HepG2 (cell line): ENCODE measurements around the gene LDAF1. TPM values are rescaled to one million over a fixed set of nuclear protein-coding genes. Genes with fewer than 3 reads are reported as not detected.

Experiments used
- ATAC-seq: fragments of 200-7000 bp; cut with Tn5 transposase; 3 replicates; pipeline ENCODE4 v1.9.1; 2020; ENCODE audit warnings: mild to moderate bottlenecking, moderate library complexity
- BruUV-seq: library from RNA; stranded (reverse); fragments of 400-500 nt; replicated peaks from 2 replicates; lab custom pipeline; 2021; lab: Mats Ljungman, UMichigan
- CTCF ChIA-PET: fragments of 300-600 bp; formaldehyde crosslinking; extraction: SDS; loops from one replicate; lab custom pipeline; 2021; ENCODE audit warnings: low total read pairs, inconsistent platforms, low intra/inter-chr PET ratio; lab: Yijun Ruan, JAX
- POLR2A ChIA-PET: fragments of 350-600 bp; sonication (Branson Sonifier 250); formaldehyde crosslinking; loops from one replicate; lab custom pipeline; 2020; ENCODE audit warnings: antibody characterized with exemption, inconsistent platforms; lab: Yijun Ruan, JAX
- DNase-seq: peaks from one replicate; pipeline ENCODE4 v3.0.0-alpha.2; 2015; ENCODE audit warnings: low spot score
- FAIRE-seq: peaks from 3 replicates; lab custom pipeline; 2011; peaks lifted over from hg19 to GRCh38; lab: Jason Lieb, UNC
- H2AFZ ChIP-seq: one replicate; pipeline ENCODE4 v1.6.1; 2011; ENCODE audit warnings: low read length, inconsistent platforms
- H3K27ac ChIP-seq: fragments of 300-600 bp; 3 replicates; pipeline ENCODE4 v1.8.0; 2011; ENCODE audit warnings: mixed run types, mild to moderate bottlenecking, mixed read lengths, low read length, inconsistent platforms; ENCODE audit not compliant: insufficient read depth; ENCODE audit errors: extremely low read length
- H3K27me3 ChIP-seq, 2 experiments: fragments of 200-600 bp in 1 of 2; 2 replicates in 1 of 2; 3 replicates in 1 of 2; pipeline versions ENCODE4 v1.6.0 to v1.8.0; 2011; ENCODE audit warnings: low read length in 2 of 2, mild to moderate bottlenecking in 2 of 2, moderate library complexity in 2 of 2, inconsistent platforms in 1 of 2; ENCODE audit not compliant: insufficient read depth in 2 of 2, control insufficient read depth in 1 of 2
- H3K36me3 ChIP-seq, 2 experiments: fragments of 200-600 bp in 1 of 2; replicated peaks in 1 of 2; 2 replicates in 1 of 2; 3 replicates in 1 of 2; pipeline versions ENCODE4 v1.5.1 to v1.8.0; 2011; ENCODE audit warnings: low read length in 2 of 2, inconsistent platforms in 1 of 2; ENCODE audit not compliant: insufficient read depth in 2 of 2, control insufficient read depth in 1 of 2
- H3K4me1 ChIP-seq: 2 replicates; pipeline ENCODE4 v1.5.1; 2012; ENCODE audit warnings: low read length, inconsistent platforms; ENCODE audit not compliant: insufficient read depth
- H3K4me2 ChIP-seq: 2 replicates; pipeline ENCODE4 v1.6.0; 2011; ENCODE audit warnings: low read depth, low read length, inconsistent platforms
- H3K4me3 ChIP-seq, 3 experiments: fragments of 200-600 bp in 1 of 3; sonication (generic), shearing (Covaris generic) in 1 of 3; replicated peaks in 1 of 3; 2 replicates each; pipeline ENCODE4 v1.5.1; 2011 to 2016; ENCODE audit warnings: low read length in 3 of 3, inconsistent platforms in 2 of 3, low read depth in 2 of 3, mild to moderate bottlenecking in 2 of 3, control low read depth in 1 of 3, mixed read lengths in 1 of 3; ENCODE audit not compliant: insufficient read depth in 1 of 3
- H3K79me2 ChIP-seq: one replicate; pipeline ENCODE4 v1.6.1; 2011; ENCODE audit warnings: low read length, inconsistent platforms; ENCODE audit not compliant: insufficient read depth
- H3K9ac ChIP-seq: 2 replicates; pipeline ENCODE4 v1.6.0; 2011; ENCODE audit warnings: mild to moderate bottlenecking, low read depth, low read length, inconsistent platforms; ENCODE audit not compliant: insufficient read depth
- H3K9me3 ChIP-seq: 2 replicates; pipeline ENCODE4 v1.5.1; 2012; ENCODE audit warnings: mild to moderate bottlenecking, low read length
- H4K20me1 ChIP-seq: 2 replicates; pipeline ENCODE4 v1.6.0; 2011; ENCODE audit warnings: inconsistent platforms, mild to moderate bottlenecking, low read length, moderate library complexity; ENCODE audit not compliant: insufficient read depth
- ADNP ChIP-seq: sonication (generic); formaldehyde crosslinking; IDR thresholded peaks from 2 replicates; pipeline ENCODE4 v1.4.0; 2020; ENCODE audit warnings: missing genetic modification reagents
- ATF7 ChIP-seq, 2 experiments: fragments of 450-650 bp in 1 of 2; sonication (generic) in 1 of 2; formaldehyde crosslinking in 1 of 2; IDR thresholded peaks; 2 replicates each; pipeline versions ENCODE4 v1.4.0 to v1.6.1; 2016 to 2020; ENCODE audit warnings: antibody characterized with exemption in 1 of 2, mild to moderate bottlenecking in 1 of 2, missing genetic modification reagents in 1 of 2
- REXO4 ChIP-seq: sonication (generic); formaldehyde crosslinking; IDR thresholded peaks from 2 replicates; pipeline ENCODE4 v1.8.0; 2022; ENCODE audit warnings: missing genetic modification reagents, mild to moderate bottlenecking, borderline replicate concordance
- SALL1 ChIP-seq: sonication (generic); formaldehyde crosslinking; IDR thresholded peaks from 2 replicates; pipeline ENCODE4 v1.8.0; 2022; ENCODE audit warnings: mild to moderate bottlenecking, missing genetic modification reagents
- ZBTB7A ChIP-seq: sonication (generic); formaldehyde crosslinking; IDR thresholded peaks from 2 replicates; pipeline ENCODE4 v1.8.0; 2022; ENCODE audit warnings: mild to moderate bottlenecking, missing genetic modification reagents
- ZMAT3 ChIP-seq: sonication (generic); formaldehyde crosslinking; conservative IDR thresholded peaks from 2 replicates; pipeline ENCODE4 v1.7.0; 2021; ENCODE audit warnings: missing genetic modification reagents
- ZNF207 ChIP-seq: fragments of 450-650 bp; IDR thresholded peaks from 2 replicates; pipeline ENCODE4 v1.6.1; 2016; ENCODE audit warnings: antibody characterized with exemption, borderline replicate concordance
- ZNF234 ChIP-seq: sonication (generic); formaldehyde crosslinking; conservative IDR thresholded peaks from 2 replicates; pipeline ENCODE4 v1.5.1; 2020; ENCODE audit warnings: mild to moderate bottlenecking, missing genetic modification reagents
- ZNF274 ChIP-seq: sonication (generic); formaldehyde crosslinking; IDR thresholded peaks from 2 replicates; pipeline ENCODE4 v1.5.1; 2020; ENCODE audit warnings: mild to moderate bottlenecking, missing genetic modification reagents
- ZNF572 ChIP-seq: sonication (generic); formaldehyde crosslinking; IDR thresholded peaks from 2 replicates; pipeline ENCODE4 v1.5.1; 2020; ENCODE audit warnings: mild to moderate bottlenecking, missing genetic modification reagents
- ZNF768 ChIP-seq: sonication (generic); formaldehyde crosslinking; IDR thresholded peaks from 2 replicates; pipeline ENCODE4 v1.4.0; 2020; ENCODE audit warnings: missing genetic modification reagents
- ZNF883 ChIP-seq: sonication (generic); formaldehyde crosslinking; IDR thresholded peaks from 2 replicates; pipeline ENCODE4 v1.5.1; 2020; ENCODE audit warnings: mild to moderate bottlenecking, missing genetic modification reagents; ENCODE audit errors: not compliant biosample characterization
- WGBS: methylation state at CpG from one replicate; pipeline ENCODE4 v1.1.6; 2017; ENCODE audit warnings: low lambda C conversion rate; 5-methylcytosine and 5-hydroxymethylcytosine counted together
- in situ Hi-C: cut with HindIII; loops from 2 replicates; pipeline ENCODE4 v1.10.0; 2017; ENCODE audit warnings: low pct_unique_long_range_greater_than_20kb; ENCODE audit not compliant: extremely low pct_ligation_motif_present
- intact Hi-C: fragments of 100-400 bp; cut with micrococcal nuclease; formaldehyde crosslinking; loops from one replicate; pipeline ENCODE4 v1.10.0; 2022; ENCODE audit not compliant: unreplicated experiment
- polyA plus RNA-seq, 8 experiments: library from polyadenylated mRNA; depleted of rRNA in 3 of 8; stranded (reverse) in 7 of 8; unstranded in 1 of 8; fragments of >200 nt; fragmentation: Illumina TruSeq in 4 of 8; extraction: Trizol in 4 of 8; gene quantifications; 2 replicates each; pipeline versions ENCODE4 v1.2.1 to v1.2.3, GENCODE V29; 2011 to 2016; ENCODE audit warnings: low read depth in 4 of 8, missing spikeins in 1 of 8, mixed read lengths in 1 of 8; ENCODE audit not compliant: insufficient read depth in 1 of 8
- total RNA-seq, 5 experiments: library from RNA; depleted of rRNA; stranded (reverse); fragments of >200 nt; fragmentation: Illumina TruSeq; extraction: Trizol; gene quantifications; 2 replicates each; pipeline ENCODE4 v1.2.3, GENCODE V29; 2016; ENCODE audit warnings: low read depth in 1 of 5
- TF ChIP-seq, protein P1 (sequence below), 2 experiments: sonication (generic) in 1 of 2; formaldehyde crosslinking in 1 of 2; IDR thresholded peaks; 2 replicates each; pipeline versions ENCODE4 v1.4.0 to v1.6.1; 2018 to 2020; ENCODE audit warnings: missing genetic modification reagents in 2 of 2, borderline replicate concordance in 1 of 2, low read depth in 1 of 2, mild to moderate bottlenecking in 1 of 2, missing biosample characterization in 1 of 2
- TF ChIP-seq, protein P2 (sequence below): sonication (generic); formaldehyde crosslinking; IDR thresholded peaks from 2 replicates; pipeline ENCODE4 v1.4.0; 2020; ENCODE audit warnings: missing genetic modification reagents, borderline replicate concordance
- TF ChIP-seq, protein P3 (sequence below): IDR thresholded peaks from 2 replicates; pipeline ENCODE4 v1.6.1; 2018; ENCODE audit warnings: missing genetic modification reagents

Gene LDAF1
- total and polyA plus RNA-seq, 2 of the 13 experiments (the other 11 are each of a cell fraction or from before 2014, with no cell fraction given): 6.3 to 7.5 TPM

DNA sequence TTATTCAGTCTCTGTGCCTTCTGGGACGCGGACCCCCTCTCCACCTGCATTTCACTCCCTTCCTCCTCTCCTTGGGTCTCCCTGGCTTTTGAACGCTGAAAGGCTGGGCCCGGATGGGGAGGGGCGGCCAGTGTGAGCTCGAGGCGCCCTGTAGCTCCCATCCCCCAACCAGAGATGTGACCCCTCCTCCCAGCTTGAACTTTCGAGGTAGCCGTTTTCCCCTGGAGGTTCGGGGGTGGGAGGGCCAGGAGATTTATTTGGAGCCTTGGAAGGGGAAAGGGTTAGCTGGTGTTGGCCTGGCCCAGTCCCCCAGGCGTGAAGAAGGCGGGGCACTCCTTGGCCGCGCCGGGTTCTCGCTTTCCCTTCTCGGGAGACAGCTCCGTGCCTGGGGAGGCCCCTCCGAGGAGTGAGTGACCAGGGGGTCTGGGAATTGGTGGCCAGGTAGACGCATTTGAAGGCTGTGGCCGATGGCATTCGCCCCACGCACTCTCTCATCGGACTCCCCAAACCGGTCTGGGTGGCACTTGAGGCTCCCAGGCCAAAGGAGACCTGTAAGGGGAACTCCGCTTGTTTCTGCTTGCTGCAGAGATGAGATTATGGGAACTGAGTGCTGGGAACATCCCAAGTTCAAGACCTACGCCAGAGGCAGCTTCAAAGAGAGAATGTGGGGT lies 942 bp downstream of the LDAF1 start:
- CTCF ChIA-PET: interaction anchor here (4.0 kb wide), 1 partner anchor 141 kb away, joined by 60 read pairs; no protein-coding TSS in a partner anchor
- no peak for DNase-seq
- no peaks in the 10 kb centered on the region for H3K9me3 ChIP-seq
- H3K4me3 ChIP-seq: peak overlapping the region; percentile 79 to 88 (median 80)
- no peaks in the 10 kb centered on the region for H4K20me1 ChIP-seq
- no peak overlapping the region for H3K9ac ChIP-seq
- H3K79me2 ChIP-seq: no peaks in the 10 kb centered on the region
- no peak overlapping the region for H2AFZ ChIP-seq
- WGBS: 44% methylated on average over 25 of the region's 27 CpGs
- TSS peak; percentile 38 for BruUV-seq
- in situ Hi-C loops: loop anchor here (5.0 to 25.0 kb wide), 3 partner anchors 143 to 1178 kb away; no protein-coding TSS in a partner anchor
- peak; percentile 14; the same call in 2 of the 3 replicates for ATAC-seq
- no peaks in the 10 kb centered on the region for H3K36me3 ChIP-seq
- H3K4me1 ChIP-seq: peaks cover 33% of the 10 kb centered on the region
- TF ChIP-seq, protein P1, sequence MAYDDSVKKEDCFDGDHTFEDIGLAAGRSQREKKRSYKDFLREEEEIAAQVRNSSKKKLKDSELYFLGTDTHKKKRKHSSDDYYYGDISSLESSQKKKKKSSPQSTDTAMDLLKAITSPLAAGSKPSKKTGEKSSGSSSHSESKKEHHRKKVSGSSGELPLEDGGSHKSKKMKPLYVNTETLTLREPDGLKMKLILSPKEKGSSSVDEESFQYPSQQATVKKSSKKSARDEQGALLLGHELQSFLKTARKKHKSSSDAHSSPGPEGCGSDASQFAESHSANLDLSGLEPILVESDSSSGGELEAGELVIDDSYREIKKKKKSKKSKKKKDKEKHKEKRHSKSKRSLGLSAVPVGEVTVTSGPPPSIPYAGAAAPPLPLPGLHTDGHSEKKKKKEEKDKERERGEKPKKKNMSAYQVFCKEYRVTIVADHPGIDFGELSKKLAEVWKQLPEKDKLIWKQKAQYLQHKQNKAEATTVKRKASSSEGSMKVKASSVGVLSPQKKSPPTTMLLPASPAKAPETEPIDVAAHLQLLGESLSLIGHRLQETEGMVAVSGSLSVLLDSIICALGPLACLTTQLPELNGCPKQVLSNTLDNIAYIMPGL (CRISPR knock-in tag; IDR thresholded peaks at IDR 0.05; ENCODE audit: borderline replicate concordance in 1 of 2, low read depth in 1 of 2): 0 out of 4 replicates have a peak, but pooled peaks of 1 of the 2 experiments have one; percentile 7
- TF ChIP-seq ADNP (CRISPR knock-in tag) (no peak), SALL1 (CRISPR knock-in tag) (peak; percentile 47; the same call in 1 of the 2 replicates), ATF7 (IDR thresholded peaks at IDR 0.05) (no peak), ATF7 (CRISPR knock-in tag; IDR thresholded peaks at IDR 0.05) (peak; percentile 35; the same call in 1 of the 2 replicates), ZBTB7A (CRISPR knock-in tag) (0 out of 2 replicates have a peak, but pooled peaks have one; percentile 41), ZNF234 (CRISPR knock-in tag) (no peak), ZNF207 (no peak), ZMAT3 (no peak), ZNF768 (CRISPR knock-in tag) (0 out of 2 replicates have a peak, but pooled peaks have one; percentile 10), ZNF883 (CRISPR knock-in tag) (peak; percentile 40), ZNF274 (CRISPR knock-in tag) (0 out of 2 replicates have a peak, but pooled peaks have one; percentile 26), REXO4 (no peak), ZNF572 (CRISPR knock-in tag) (0 out of 2 replicates have a peak, but pooled peaks have one; percentile 49)
- TF ChIP-seq, protein P2, sequence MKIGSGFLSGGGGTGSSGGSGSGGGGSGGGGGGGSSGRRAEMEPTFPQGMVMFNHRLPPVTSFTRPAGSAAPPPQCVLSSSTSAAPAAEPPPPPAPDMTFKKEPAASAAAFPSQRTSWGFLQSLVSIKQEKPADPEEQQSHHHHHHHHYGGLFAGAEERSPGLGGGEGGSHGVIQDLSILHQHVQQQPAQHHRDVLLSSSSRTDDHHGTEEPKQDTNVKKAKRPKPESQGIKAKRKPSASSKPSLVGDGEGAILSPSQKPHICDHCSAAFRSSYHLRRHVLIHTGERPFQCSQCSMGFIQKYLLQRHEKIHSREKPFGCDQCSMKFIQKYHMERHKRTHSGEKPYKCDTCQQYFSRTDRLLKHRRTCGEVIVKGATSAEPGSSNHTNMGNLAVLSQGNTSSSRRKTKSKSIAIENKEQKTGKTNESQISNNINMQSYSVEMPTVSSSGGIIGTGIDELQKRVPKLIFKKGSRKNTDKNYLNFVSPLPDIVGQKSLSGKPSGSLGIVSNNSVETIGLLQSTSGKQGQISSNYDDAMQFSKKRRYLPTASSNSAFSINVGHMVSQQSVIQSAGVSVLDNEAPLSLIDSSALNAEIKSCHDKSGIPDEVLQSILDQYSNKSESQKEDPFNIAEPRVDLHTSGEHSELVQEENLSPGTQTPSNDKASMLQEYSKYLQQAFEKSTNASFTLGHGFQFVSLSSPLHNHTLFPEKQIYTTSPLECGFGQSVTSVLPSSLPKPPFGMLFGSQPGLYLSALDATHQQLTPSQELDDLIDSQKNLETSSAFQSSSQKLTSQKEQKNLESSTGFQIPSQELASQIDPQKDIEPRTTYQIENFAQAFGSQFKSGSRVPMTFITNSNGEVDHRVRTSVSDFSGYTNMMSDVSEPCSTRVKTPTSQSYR (CRISPR knock-in tag): peak; percentile 60
- TF ChIP-seq, protein P3, sequence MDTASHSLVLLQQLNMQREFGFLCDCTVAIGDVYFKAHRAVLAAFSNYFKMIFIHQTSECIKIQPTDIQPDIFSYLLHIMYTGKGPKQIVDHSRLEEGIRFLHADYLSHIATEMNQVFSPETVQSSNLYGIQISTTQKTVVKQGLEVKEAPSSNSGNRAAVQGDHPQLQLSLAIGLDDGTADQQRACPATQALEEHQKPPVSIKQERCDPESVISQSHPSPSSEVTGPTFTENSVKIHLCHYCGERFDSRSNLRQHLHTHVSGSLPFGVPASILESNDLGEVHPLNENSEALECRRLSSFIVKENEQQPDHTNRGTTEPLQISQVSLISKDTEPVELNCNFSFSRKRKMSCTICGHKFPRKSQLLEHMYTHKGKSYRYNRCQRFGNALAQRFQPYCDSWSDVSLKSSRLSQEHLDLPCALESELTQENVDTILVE: no peak
- peak overlapping the region; percentile 98 for H3K4me2 ChIP-seq
- intact Hi-C loops: loop anchor here (5.0 to 10.0 kb wide), 2 partner anchors 188 to 395 kb away; no protein-coding TSS in a partner anchor
- FAIRE-seq: no peak
- peaks cover 2 to 18% of the 10 kb centered on the region in 2 experiments; a peak in 2 of 5 replicates for H3K27me3 ChIP-seq
- POLR2A ChIA-PET: interaction anchor here (1.1 to 1.8 kb wide), 3 partner anchors 28 to 141 kb away, joined by 5 to 12 read pairs (median 5); no protein-coding TSS in a partner anchor
- no peak overlapping the region for H3K27ac ChIP-seq
